A549 (cell line): ENCODE measurements around the gene ULBP1.
"Not testable (repeated sequence)": the region's sequence is repeated elsewhere in the genome, so short reads cannot be mapped to it uniquely, and the experiment has no call there.

Experiments used
- CHD2 ChIP-seq: fragments of 150-350 bp; IDR thresholded peaks from 2 replicates; pipeline ENCODE4 v1.6.1; 2014; ENCODE audit warnings: low read length; ENCODE audit not compliant: partially characterized antibody
- CTCF ChIP-seq: fragments of >200 bp; sonication (Bioruptor Twin); formaldehyde crosslinking; IDR thresholded peaks from 3 replicates; pipeline ENCODE4 v1.5.1; 2016
- RCOR1 ChIP-seq: fragments of 150-350 bp; IDR thresholded peaks from 2 replicates; pipeline ENCODE4 v1.6.1; 2014; ENCODE audit warnings: antibody characterized with exemption, low read length, low read depth
- RFX5 ChIP-seq: fragments of 450-650 bp; IDR thresholded peaks from 2 replicates; pipeline ENCODE4 v1.7.1; 2014; ENCODE audit warnings: antibody characterized with exemption, mild to moderate bottlenecking, moderate library complexity
- TFCP2L1 ChIP-seq: fragments of 250-450 bp; sonication (Bioruptor Pico); IDR thresholded peaks from 2 replicates; pipeline ENCODE4 v1.5.0; 2021; ENCODE audit warnings: mild to moderate bottlenecking

- TF ChIP-seq RFX5; TFCP2L1 (CRISPR knock-in tag); CTCF; CHD2; RCOR1: not testable (repeated sequence)
These were observed 18.5 kb upstream of the ULBP1 start for GRCh38 chr6:149945276-149945675.
